Upper lobe of right lung (tissue), 1 donor: Measurements from ENCODE around the gene NOTCH1. TPM values are rescaled to one million over a fixed set of nuclear protein-coding genes. Genes with fewer than 3 reads are reported as not detected.

Experiments
- ATAC-seq: fragments of 200-7000 bp; cut with Tn5 transposase; one replicate; pipeline ENCODE4 v1.9.1; 2020; ENCODE audit warnings: mild to moderate bottlenecking, moderate library complexity
- DNase-seq: peaks from one replicate; pipeline ENCODE4 v3.0.0-alpha.2; 2020
- H3K27ac ChIP-seq: fragments of 200-600 bp; one replicate; pipeline ENCODE4 v1.8.0; 2022
- H3K27me3 ChIP-seq: fragments of 200-600 bp; one replicate; pipeline ENCODE4 v1.8.0; 2022; ENCODE audit warnings: mild to moderate bottlenecking
- H3K36me3 ChIP-seq: fragments of 200-600 bp; one replicate; pipeline ENCODE4 v1.8.0; 2022
- H3K4me1 ChIP-seq: fragments of 200-600 bp; one replicate; pipeline ENCODE4 v1.8.0; 2022
- H3K4me3 ChIP-seq: fragments of 200-600 bp; one replicate; pipeline ENCODE4 v1.8.0; 2022; ENCODE audit warnings: mild to moderate bottlenecking
- H3K9me3 ChIP-seq: fragments of 200-600 bp; one replicate; pipeline ENCODE4 v1.8.0; 2022
- CTCF ChIP-seq: fragments of 200-600 bp; IDR thresholded peaks from one replicate; pipeline ENCODE4 v1.8.0; 2022; ENCODE audit warnings: antibody characterized with exemption
- intact Hi-C: fragments of 100-400 bp; cut with DNase I; formaldehyde crosslinking; loops from one replicate; pipeline ENCODE4 v1.11.0; 2022
- total RNA-seq: library from RNA; stranded (reverse); fragmentation: NEBNext Ultra II Directional; extraction: Animal tissue kit (Norgen Biotek cat#: 25700); gene quantifications from one replicate; pipeline ENCODE4 v1.2.1, GENCODE V29; 2021
- donor health status: DM: no; HTN: yes; CAD: no; lungs with severe emphysema.

Gene NOTCH1
- total RNA-seq, 1 donor from 2014 or later = 114 TPM

GRCh38 chr9:136499071-136499934, 46.5 kb downstream of the NOTCH1 start:
- DNase-seq (no peak), ATAC-seq (no peak)
- intact Hi-C loops = no loop called here
- no peaks in the 10 kb centered on the region for H3K27me3 ChIP-seq
- TF ChIP-seq CTCF = no peak
- no peak overlapping the region for H3K4me3 ChIP-seq
- no peak overlapping the region for H3K27ac ChIP-seq
- no peaks in the 10 kb centered on the region for H3K9me3 ChIP-seq
- H3K4me1 ChIP-seq = no peaks in the 10 kb centered on the region
- peaks cover 99% of the 10 kb centered on the region for H3K36me3 ChIP-seq

GRCh38 chr9:136497916-136498695, 47.7 kb downstream of the NOTCH1 start:
- ATAC-seq (no peak), DNase-seq (no peak)
- Histone ChIP-seq H3K4me3 (no peak overlapping the region), H3K27me3 (no peaks in the 10 kb centered on the region), H3K4me1 (no peaks in the 10 kb centered on the region), H3K9me3 (no peaks in the 10 kb centered on the region), H3K36me3 (peaks cover 87% of the 10 kb centered on the region), H3K27ac (no peak overlapping the region)
- intact Hi-C loops = no loop called here
- no peak for TF ChIP-seq CTCF

GRCh38 chr9:136496801-136497620, 48.8 kb downstream of the NOTCH1 start:
- Histone ChIP-seq H3K36me3 (peaks cover 76% of the 10 kb centered on the region), H3K9me3 (no peaks in the 10 kb centered on the region), H3K4me1 (no peaks in the 10 kb centered on the region), H3K27me3 (no peaks in the 10 kb centered on the region), H3K27ac (no peak overlapping the region), H3K4me3 (no peak overlapping the region)
- DNase-seq = no peak
- TF ChIP-seq CTCF = no peak
- ATAC-seq = no peak
- intact Hi-C loops = no loop called here

- no peak for TF ChIP-seq CTCF
- Histone ChIP-seq H3K27me3 (no peaks in the 10 kb centered on the region), H3K36me3 (peaks cover 67% of the 10 kb centered on the region), H3K9me3 (no peaks in the 10 kb centered on the region), H3K4me3 (no peak overlapping the region), H3K4me1 (no peaks in the 10 kb centered on the region), H3K27ac (no peak overlapping the region)
- intact Hi-C loops = no loop called here
- no peak for DNase-seq
- no peak for ATAC-seq
Observed at GRCh38 chr9:136496181-136496580, 49.7 kb downstream of the NOTCH1 start.

GRCh38 chr9:136495238-136495800, 50.5 kb downstream of the NOTCH1 start:
- ATAC-seq (no peak), DNase-seq (no peak)
- H3K4me1 ChIP-seq = no peaks in the 10 kb centered on the region
- peaks cover 59% of the 10 kb centered on the region for H3K36me3 ChIP-seq
- H3K9me3 ChIP-seq = no peaks in the 10 kb centered on the region
- H3K4me3 ChIP-seq = no peak overlapping the region
- no peak overlapping the region for H3K27ac ChIP-seq
- TF ChIP-seq CTCF = no peak
- no peaks in the 10 kb centered on the region for H3K27me3 ChIP-seq
- intact Hi-C loops = no loop called here
